CD14-positive monocyte (primary cell): ENCODE measurements around the gene PCCB. TPM values are rescaled to one million over a fixed set of nuclear protein-coding genes. Genes with fewer than 3 reads are reported as not detected.
"Not testable (repeated sequence)": the region's sequence is repeated elsewhere in the genome, so short reads cannot be mapped to it uniquely, and the experiment has no call there.

Source experiments
- DNase-seq, 3 donors: peaks; one replicate each; pipeline ENCODE4 v3.0.0-alpha.2; 2011 to 2022
- H2AFZ ChIP-seq: 2 replicates; pipeline ENCODE4 v1.6.0; 2012; ENCODE audit warnings: mild to moderate bottlenecking, low read depth, low read length, inconsistent platforms; ENCODE audit not compliant: insufficient read depth, poor library complexity, severe bottlenecking
- H3K27ac ChIP-seq, 2 donors: 1 replicate in 1 of 2; 2 replicates in 1 of 2; pipeline ENCODE4 v1.5.1; 2012 to 2013; ENCODE audit warnings: low read length in 2 of 2, control low read depth in 1 of 2, inconsistent platforms in 1 of 2, low read depth in 1 of 2, mild to moderate bottlenecking in 1 of 2
- H3K27me3 ChIP-seq, 2 donors: one replicate each; pipeline versions ENCODE4 v1.6.0 to v1.6.1; 2011 to 2013; ENCODE audit warnings: low read length in 2 of 2; ENCODE audit not compliant: control insufficient read depth in 2 of 2, insufficient read depth in 2 of 2
- H3K36me3 ChIP-seq, 2 donors: replicated peaks in 1 of 2; 1 replicate in 1 of 2; 2 replicates in 1 of 2; pipeline versions ENCODE4 v1.5.1 to v1.6.1; 2012 to 2013; ENCODE audit warnings: low read length in 2 of 2, control low read depth in 1 of 2, inconsistent platforms in 1 of 2, mild to moderate bottlenecking in 1 of 2; ENCODE audit not compliant: insufficient read depth in 2 of 2, control insufficient read depth in 1 of 2
- H3K4me1 ChIP-seq, 2 donors: 1 replicate in 1 of 2; 2 replicates in 1 of 2; pipeline versions ENCODE4 v1.5.1 to v1.6.1; 2012 to 2013; ENCODE audit warnings: low read length in 2 of 2, control low read depth in 1 of 2, inconsistent platforms in 1 of 2, mild to moderate bottlenecking in 1 of 2, moderate library complexity in 1 of 2; ENCODE audit not compliant: insufficient read depth in 2 of 2, control insufficient read depth in 1 of 2
- H3K4me2 ChIP-seq: replicated peaks from 2 replicates; pipeline ENCODE3; 2012; ENCODE audit warnings: low read length, moderate library complexity, mild to moderate bottlenecking; ENCODE audit not compliant: poor library complexity, severe bottlenecking; ENCODE audit errors: extremely low read depth
- H3K4me3 ChIP-seq, 3 experiments: fragments of 200-600 bp in 1 of 3; sonication (generic) in 1 of 3; replicated peaks in 1 of 3; 1 replicate in 2 of 3; 2 replicates in 1 of 3; pipeline ENCODE4 v1.5.1; 2011 to 2013; ENCODE audit warnings: low read length in 3 of 3, mild to moderate bottlenecking in 3 of 3, control low read depth in 2 of 3, low read depth in 2 of 3, inconsistent platforms in 1 of 3, moderate library complexity in 1 of 3
- H3K79me2 ChIP-seq: 2 replicates; pipeline ENCODE4 v1.6.0; 2012; ENCODE audit warnings: mild to moderate bottlenecking, control low read depth, inconsistent platforms, low read length, moderate library complexity; ENCODE audit not compliant: insufficient read depth
- H3K9ac ChIP-seq: 2 replicates; pipeline ENCODE4 v1.6.0; 2017; ENCODE audit warnings: low read length, mild to moderate bottlenecking; ENCODE audit not compliant: insufficient read depth, poor library complexity, severe bottlenecking
- H3K9me3 ChIP-seq, 2 donors: replicated peaks in 1 of 2; 1 replicate in 1 of 2; 2 replicates in 1 of 2; pipeline versions ENCODE4 v1.5.1 to v1.6.1; 2012 to 2013; ENCODE audit warnings: low read length in 2 of 2, control low read depth in 1 of 2; ENCODE audit not compliant: control insufficient read depth in 1 of 2, insufficient read depth in 1 of 2
- H4K20me1 ChIP-seq: 2 replicates; pipeline ENCODE4 v1.6.0; 2012; ENCODE audit warnings: mild to moderate bottlenecking, low read length, control low read depth, moderate library complexity; ENCODE audit not compliant: insufficient read depth
- H3K27ac Mint-ChIP-seq, 7 donors: one replicate each; pipeline ENCODE4 v1.8.0; 2020; ENCODE audit warnings: mild to moderate bottlenecking in 7 of 7, mixed read lengths in 7 of 7, moderate library complexity in 6 of 7, inconsistent platforms in 2 of 7
- H3K27me3 Mint-ChIP-seq, 3 donors: one replicate each; pipeline ENCODE4 v1.8.0; 2021 to 2022; ENCODE audit warnings: low read depth in 3 of 3, mild to moderate bottlenecking in 3 of 3, mixed read lengths in 3 of 3, moderate library complexity in 3 of 3, inconsistent platforms in 1 of 3
- H3K36me3 Mint-ChIP-seq, 2 donors: one replicate each; pipeline ENCODE4 v1.8.0; 2020; ENCODE audit warnings: mixed read lengths in 2 of 2, inconsistent platforms in 1 of 2, mild to moderate bottlenecking in 1 of 2
- H3K4me1 Mint-ChIP-seq: one replicate; pipeline ENCODE4 v1.8.0; 2020; ENCODE audit warnings: mild to moderate bottlenecking, mixed read lengths
- H3K4me3 Mint-ChIP-seq, 2 donors: one replicate each; pipeline ENCODE4 v1.8.0; 2020; ENCODE audit warnings: mild to moderate bottlenecking in 2 of 2, mixed read lengths in 2 of 2, moderate library complexity in 1 of 2
- H3K9me3 Mint-ChIP-seq, 7 donors: one replicate each; pipeline ENCODE4 v1.8.0; 2020 to 2022; ENCODE audit warnings: mixed read lengths in 7 of 7, mild to moderate bottlenecking in 6 of 7, moderate library complexity in 6 of 7, inconsistent platforms in 2 of 7
- WGBS: methylation state at CpG from one replicate; pipeline ENCODE4 v1.1.5; 2013; ENCODE audit warnings: missing lambda C conversion rate; ENCODE audit not compliant: insufficient coverage; 5-methylcytosine and 5-hydroxymethylcytosine counted together
- intact Hi-C, 2 donors: fragments of 100-400 bp; cut with micrococcal nuclease; formaldehyde crosslinking; loops; one replicate each; pipeline versions ENCODE4 v1.15.0 to v1.15.1; 2023
- polyA plus RNA-seq, 3 donors: library from polyadenylated mRNA; depleted of rRNA in 1 of 3; unstranded in 2 of 3; stranded (reverse) in 1 of 3; fragments of 300-500 nt in 2 of 3; fragments of >200 nt in 1 of 3; fragmentation: Illumina TruSeq in 2 of 3; gene quantifications; 1 replicate in 2 of 3; 2 replicates in 1 of 3; pipeline ENCODE4 v1.2.3, GENCODE V29; 2012 to 2021
- TF ChIP-seq, protein P1 (sequence below): fragments of 200-600 bp; IDR thresholded peaks from one replicate; pipeline ENCODE4 v1.8.0; 2022; ENCODE audit warnings: antibody characterized with exemption, mild to moderate bottlenecking

PCCB gene
- polyA plus RNA-seq, 3 donors, result 13.1 to 41.7 (median 31.6) TPM

DNA sequence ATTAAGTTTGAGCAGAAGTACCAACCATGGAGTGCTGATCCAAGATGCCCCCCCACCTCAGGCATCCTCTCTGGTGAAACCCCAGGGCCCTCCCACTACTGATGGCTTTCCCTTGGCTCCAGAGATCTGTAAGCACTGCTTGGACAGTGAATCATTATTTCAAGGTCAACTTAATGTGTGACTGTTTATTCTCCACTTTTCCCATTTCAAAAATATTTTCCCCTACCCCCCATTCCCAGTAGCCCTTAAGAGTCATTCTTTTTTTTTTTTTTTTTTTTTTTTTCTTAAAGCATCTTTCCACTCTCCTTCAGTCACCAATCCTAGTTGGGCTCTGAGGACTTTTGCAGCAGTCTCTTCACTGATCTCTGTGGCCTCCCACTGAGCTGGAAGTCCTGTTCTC is 82.6 kb downstream of the PCCB start:
- Mint-ChIP-seq H3K4me3 (no peak overlapping the region), H3K9me3 (no peaks in the 10 kb centered on the region), H3K27me3 (no peaks in the 10 kb centered on the region), H3K4me1 (no peaks in the 10 kb centered on the region), H3K36me3 (peaks cover 72 to 74% of the 10 kb centered on the region in 2 donors), H3K27ac (peak overlapping the region in 3 of 7 donors; percentile 20 to 50 (median 43))
- Histone ChIP-seq H4K20me1 (no peaks in the 10 kb centered on the region), H3K9me3 (no peaks in the 10 kb centered on the region), H3K27ac (no peak overlapping the region), H2AFZ (no peak overlapping the region), H3K36me3 (peaks cover 39 to 70% of the 10 kb centered on the region in 2 donors), H3K4me3 (no peak overlapping the region), H3K79me2 (no peaks in the 10 kb centered on the region), H3K27me3 (no peaks in the 10 kb centered on the region), H3K4me2 (no peak overlapping the region), H3K9ac (no peak overlapping the region), H3K4me1 (no peaks in the 10 kb centered on the region)
- intact Hi-C loops, result no loop called here
- DNase-seq, result no peak
- TF ChIP-seq, protein P1, sequence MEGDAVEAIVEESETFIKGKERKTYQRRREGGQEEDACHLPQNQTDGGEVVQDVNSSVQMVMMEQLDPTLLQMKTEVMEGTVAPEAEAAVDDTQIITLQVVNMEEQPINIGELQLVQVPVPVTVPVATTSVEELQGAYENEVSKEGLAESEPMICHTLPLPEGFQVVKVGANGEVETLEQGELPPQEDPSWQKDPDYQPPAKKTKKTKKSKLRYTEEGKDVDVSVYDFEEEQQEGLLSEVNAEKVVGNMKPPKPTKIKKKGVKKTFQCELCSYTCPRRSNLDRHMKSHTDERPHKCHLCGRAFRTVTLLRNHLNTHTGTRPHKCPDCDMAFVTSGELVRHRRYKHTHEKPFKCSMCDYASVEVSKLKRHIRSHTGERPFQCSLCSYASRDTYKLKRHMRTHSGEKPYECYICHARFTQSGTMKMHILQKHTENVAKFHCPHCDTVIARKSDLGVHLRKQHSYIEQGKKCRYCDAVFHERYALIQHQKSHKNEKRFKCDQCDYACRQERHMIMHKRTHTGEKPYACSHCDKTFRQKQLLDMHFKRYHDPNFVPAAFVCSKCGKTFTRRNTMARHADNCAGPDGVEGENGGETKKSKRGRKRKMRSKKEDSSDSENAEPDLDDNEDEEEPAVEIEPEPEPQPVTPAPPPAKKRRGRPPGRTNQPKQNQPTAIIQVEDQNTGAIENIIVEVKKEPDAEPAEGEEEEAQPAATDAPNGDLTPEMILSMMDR, result no peak

DNA sequence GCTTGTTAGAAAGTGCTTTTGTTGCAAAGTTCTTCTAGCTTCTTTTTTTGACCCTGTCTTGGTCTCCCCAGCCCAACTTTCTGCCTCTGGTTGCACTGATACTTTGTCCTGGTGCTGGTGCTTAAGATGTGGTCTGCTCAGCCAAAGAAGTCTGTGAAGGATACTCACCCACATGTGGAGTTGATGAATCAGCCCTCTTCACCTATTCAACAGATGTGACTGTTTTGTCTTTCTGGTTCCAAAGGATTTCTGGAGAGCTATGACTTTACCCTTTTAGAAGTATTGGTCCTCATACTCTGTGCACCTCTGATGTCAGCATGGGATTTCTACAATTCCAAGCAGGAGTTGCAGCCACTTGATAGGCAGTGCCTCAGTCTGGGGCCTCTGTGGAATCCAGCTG is 84.1 kb downstream of the PCCB start:
- peaks cover 68 to 73% of the 10 kb centered on the region in 2 donors for H3K36me3 Mint-ChIP-seq

DNA sequence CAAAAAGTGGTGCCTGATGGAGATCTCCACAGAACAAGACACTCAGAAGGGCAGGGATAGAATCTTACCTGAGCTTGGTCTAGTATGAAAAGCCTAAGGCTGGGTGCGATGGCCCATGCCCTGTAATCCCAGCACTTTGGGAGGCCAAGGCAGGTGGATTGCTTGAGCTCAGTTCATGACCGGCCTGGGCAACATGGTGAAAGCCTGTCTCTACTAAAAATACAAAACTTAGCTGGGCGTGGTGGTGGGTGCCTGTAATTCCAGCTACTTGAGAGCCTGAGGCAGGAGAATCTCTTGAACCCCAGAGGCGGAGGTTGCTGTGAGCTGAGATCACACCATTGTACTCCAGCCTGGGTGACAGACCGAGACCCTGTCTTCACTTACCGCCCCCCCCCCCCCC is 84.6 kb downstream of the PCCB start:
- Mint-ChIP-seq H3K27ac (peak overlapping the region in 1 of 7 donors; percentile 4), H3K36me3 (peaks cover 68 to 71% of the 10 kb centered on the region in 2 donors)
- intact Hi-C loops, result not testable (repeated sequence)

More for the DNA sequence above, 84.1 kb downstream of the PCCB start:
- Histone ChIP-seq H3K9me3 (no peaks in the 10 kb centered on the region), H3K27ac (no peak overlapping the region), H3K36me3 (peaks cover 44 to 70% of the 10 kb centered on the region in 2 donors), H3K27me3 (no peaks in the 10 kb centered on the region), H3K4me2 (no peak overlapping the region), H4K20me1 (no peaks in the 10 kb centered on the region), H3K79me2 (no peaks in the 10 kb centered on the region), H3K9ac (no peak overlapping the region), H3K4me1 (no peaks in the 10 kb centered on the region), H3K4me3 (no peak overlapping the region), H2AFZ (no peak overlapping the region)
- no peak overlapping the region for H3K4me3 Mint-ChIP-seq
- TF ChIP-seq, protein P1, result no peak
- intact Hi-C loops, result no loop called here
- H3K9me3 Mint-ChIP-seq, result no peaks in the 10 kb centered on the region
- H3K27ac Mint-ChIP-seq, result peak overlapping the region in 2 of 7 donors; percentile 4 to 36
- H3K4me1 Mint-ChIP-seq, result no peaks in the 10 kb centered on the region
- no peaks in the 10 kb centered on the region for H3K27me3 Mint-ChIP-seq
- no peak for DNase-seq

More for the DNA sequence above, 84.6 kb downstream of the PCCB start:
- H3K4me3 Mint-ChIP-seq, H4K20me1 ChIP-seq, H3K9me3 Mint-ChIP-seq, H3K27ac ChIP-seq, H3K27me3 Mint-ChIP-seq, H3K4me3 ChIP-seq, H3K9ac ChIP-seq, H3K4me2 ChIP-seq, H2AFZ ChIP-seq, H3K27me3 ChIP-seq, DNase-seq, H3K4me1 Mint-ChIP-seq, H3K9me3 ChIP-seq, H3K4me1 ChIP-seq, H3K79me2 ChIP-seq: not testable (repeated sequence)
- 100% methylated on average over 6 of the region's 6 CpGs for WGBS
- H3K36me3 ChIP-seq, result peaks cover 48 to 70% of the 10 kb centered on the region in 2 donors
